ENCODE results near the gene HDAC4.

Gene HDAC4

GRCh38 chr2:239112127-239112774 is 288.6 kb downstream of the HDAC4 start:
- Histone ChIP-seq H3K4me2 (ENCODE audit: low read length) (no peak overlapping the region), H2BK5ac (ENCODE audit: low read depth, low read length, poor library complexity) (no peak overlapping the region), H3K79me1 (ENCODE audit: low read length) (no peaks in the 10 kb centered on the region), H3K4me3 (ENCODE audit: low read depth, low read length) (no peak overlapping the region), H3K4me1 (ENCODE audit: control insufficient read depth in 1 of 2, insufficient read depth in 2 of 2, low read length in 2 of 2) (no peaks in the 10 kb centered on the region), H3K79me2 (ENCODE audit: control insufficient read depth, insufficient read depth, low read length, poor library complexity) (no peaks in the 10 kb centered on the region), H3K9me3 (ENCODE audit: insufficient read depth, low read depth, low read length) (peaks cover 2% of the 10 kb centered on the region), H3K9ac (ENCODE audit: low read length) (no peak overlapping the region), H2AK5ac (ENCODE audit: low read length) (no peak overlapping the region), H3K23ac (ENCODE audit: low read length) (no peak overlapping the region), H2BK120ac (ENCODE audit: insufficient read depth, low read length, poor library complexity) (no peak overlapping the region), H4K8ac (ENCODE audit: low read depth, low read length) (no peak overlapping the region), H3K27me3 (ENCODE audit: insufficient read depth, low read length) (no peaks in the 10 kb centered on the region), H2AFZ (ENCODE audit: insufficient read depth, low read length, poor library complexity) (no peak overlapping the region), H4K12ac (ENCODE audit: low read depth, low read length) (no peak overlapping the region), H3K27ac (ENCODE audit: low read depth, low read length) (no peak overlapping the region), H3K4ac (ENCODE audit: low read depth, low read length) (no peak overlapping the region), H4K91ac (ENCODE audit: low read depth, low read length) (no peak overlapping the region), H3K14ac (ENCODE audit: low read length) (no peak overlapping the region), H3K36me3 (ENCODE audit: control insufficient read depth in 1 of 2, insufficient read depth in 2 of 2, low read length in 2 of 2) (peaks cover 3 to 4% of the 10 kb centered on the region in 2 experiments), H2BK12ac (ENCODE audit: low read length) (no peak overlapping the region), H3K18ac (ENCODE audit: low read length) (no peak overlapping the region)
- DNase-seq, result no peak
- WGBS (ENCODE audit: extremely low coverage, insufficient coverage, insufficient read length), result no CpG with 5 or more reads among the region's 14 CpGs

- Histone ChIP-seq H4K8ac (ENCODE audit: low read depth, low read length) (no peak overlapping the region), H3K4ac (ENCODE audit: low read depth, low read length) (no peak overlapping the region), H4K12ac (ENCODE audit: low read depth, low read length) (no peak overlapping the region), H3K18ac (ENCODE audit: low read length) (no peak overlapping the region), H3K9me3 (ENCODE audit: insufficient read depth, low read depth, low read length) (peaks cover 1% of the 10 kb centered on the region), H3K79me2 (ENCODE audit: control insufficient read depth, insufficient read depth, low read length, poor library complexity) (no peaks in the 10 kb centered on the region), H3K36me3 (ENCODE audit: control insufficient read depth in 1 of 2, insufficient read depth in 2 of 2, low read length in 2 of 2) (peaks cover 3 to 4% of the 10 kb centered on the region in 2 experiments), H3K4me1 (ENCODE audit: control insufficient read depth in 1 of 2, insufficient read depth in 2 of 2, low read length in 2 of 2) (no peaks in the 10 kb centered on the region), H3K79me1 (ENCODE audit: low read length) (no peaks in the 10 kb centered on the region), H2BK120ac (ENCODE audit: insufficient read depth, low read length, poor library complexity) (no peak overlapping the region), H4K91ac (ENCODE audit: low read depth, low read length) (no peak overlapping the region), H3K4me3 (ENCODE audit: low read depth, low read length) (no peak overlapping the region), H2AFZ (ENCODE audit: insufficient read depth, low read length, poor library complexity) (no peak overlapping the region), H3K4me2 (ENCODE audit: low read length) (no peak overlapping the region), H3K27ac (ENCODE audit: low read depth, low read length) (no peak overlapping the region), H3K9ac (ENCODE audit: low read length) (no peak overlapping the region), H2BK5ac (ENCODE audit: low read depth, low read length, poor library complexity) (no peak overlapping the region), H2BK12ac (ENCODE audit: low read length) (no peak overlapping the region), H3K23ac (ENCODE audit: low read length) (no peak overlapping the region), H3K14ac (ENCODE audit: low read length) (no peak overlapping the region), H3K27me3 (ENCODE audit: insufficient read depth, low read length) (no peaks in the 10 kb centered on the region), H2AK5ac (ENCODE audit: low read length) (no peak overlapping the region)
- WGBS (ENCODE audit: extremely low coverage, insufficient coverage, insufficient read length), result no CpG with 5 or more reads among the region's 36 CpGs
- DNase-seq, result no peak
These were observed 289.3 kb downstream of the HDAC4 start for GRCh38 chr2:239111401-239112100.

- no peak overlapping the region for H3K14ac ChIP-seq (ENCODE audit: low read length)
- no peak overlapping the region for H3K23ac ChIP-seq (ENCODE audit: low read length)
- peaks cover 3 to 4% of the 10 kb centered on the region in 2 experiments for H3K36me3 ChIP-seq (ENCODE audit: control insufficient read depth in 1 of 2, insufficient read depth in 2 of 2, low read length in 2 of 2)
- H3K4me2 ChIP-seq (ENCODE audit: low read length), result no peak overlapping the region
- no peaks in the 10 kb centered on the region for H3K9me3 ChIP-seq (ENCODE audit: insufficient read depth, low read depth, low read length)
- DNase-seq, result peak; percentile 62 to 85
- no peak overlapping the region for H3K4ac ChIP-seq (ENCODE audit: low read depth, low read length)
- no peak overlapping the region for H2AFZ ChIP-seq (ENCODE audit: insufficient read depth, low read length, poor library complexity)
- H3K4me1 ChIP-seq (ENCODE audit: control insufficient read depth in 1 of 2, insufficient read depth in 2 of 2, low read length in 2 of 2), result no peaks in the 10 kb centered on the region
- H4K91ac ChIP-seq (ENCODE audit: low read depth, low read length), result no peak overlapping the region
- H2BK12ac ChIP-seq (ENCODE audit: low read length), result no peak overlapping the region
- H4K12ac ChIP-seq (ENCODE audit: low read depth, low read length), result no peak overlapping the region
- no peak overlapping the region for H4K8ac ChIP-seq (ENCODE audit: low read depth, low read length)
- no peak overlapping the region for H3K4me3 ChIP-seq (ENCODE audit: low read depth, low read length)
- no peaks in the 10 kb centered on the region for H3K79me2 ChIP-seq (ENCODE audit: control insufficient read depth, insufficient read depth, low read length, poor library complexity)
- no peak overlapping the region for H2BK5ac ChIP-seq (ENCODE audit: low read depth, low read length, poor library complexity)
- H3K18ac ChIP-seq (ENCODE audit: low read length), result no peak overlapping the region
- H3K79me1 ChIP-seq (ENCODE audit: low read length), result no peaks in the 10 kb centered on the region
- no CpG with 5 or more reads among the region's 14 CpGs for WGBS (ENCODE audit: extremely low coverage, insufficient coverage, insufficient read length)
- no peaks in the 10 kb centered on the region for H3K27me3 ChIP-seq (ENCODE audit: insufficient read depth, low read length)
- no peak overlapping the region for H2BK120ac ChIP-seq (ENCODE audit: insufficient read depth, low read length, poor library complexity)
- no peak overlapping the region for H3K9ac ChIP-seq (ENCODE audit: low read length)
- no peak overlapping the region for H3K27ac ChIP-seq (ENCODE audit: low read depth, low read length)
- no peak overlapping the region for H2AK5ac ChIP-seq (ENCODE audit: low read length)
These were observed 290.2 kb downstream of the HDAC4 start for GRCh38 chr2:239110595-239111048.

GRCh38 chr2:239109928-239110545 is 290.8 kb downstream of the HDAC4 start:
- H2BK120ac ChIP-seq (ENCODE audit: insufficient read depth, low read length, poor library complexity), result no peak overlapping the region
- no peak overlapping the region for H3K27ac ChIP-seq (ENCODE audit: low read depth, low read length)
- H4K12ac ChIP-seq (ENCODE audit: low read depth, low read length), result no peak overlapping the region
- no peak overlapping the region for H3K14ac ChIP-seq (ENCODE audit: low read length)
- H3K4me1 ChIP-seq (ENCODE audit: control insufficient read depth in 1 of 2, insufficient read depth in 2 of 2, low read length in 2 of 2), result no peaks in the 10 kb centered on the region
- H3K79me2 ChIP-seq (ENCODE audit: control insufficient read depth, insufficient read depth, low read length, poor library complexity), result no peaks in the 10 kb centered on the region
- H3K23ac ChIP-seq (ENCODE audit: low read length), result no peak overlapping the region
- no peak overlapping the region for H2AFZ ChIP-seq (ENCODE audit: insufficient read depth, low read length, poor library complexity)
- H2BK12ac ChIP-seq (ENCODE audit: low read length), result no peak overlapping the region
- no peak overlapping the region for H3K4me2 ChIP-seq (ENCODE audit: low read length)
- H3K18ac ChIP-seq (ENCODE audit: low read length), result no peak overlapping the region
- H4K8ac ChIP-seq (ENCODE audit: low read depth, low read length), result no peak overlapping the region
- no peak overlapping the region for H3K4me3 ChIP-seq (ENCODE audit: low read depth, low read length)
- no CpG with 5 or more reads among the region's 14 CpGs for WGBS (ENCODE audit: extremely low coverage, insufficient coverage, insufficient read length)
- H2BK5ac ChIP-seq (ENCODE audit: low read depth, low read length, poor library complexity), result no peak overlapping the region
- no peaks in the 10 kb centered on the region for H3K79me1 ChIP-seq (ENCODE audit: low read length)
- no peaks in the 10 kb centered on the region for H3K27me3 ChIP-seq (ENCODE audit: insufficient read depth, low read length)
- H3K4ac ChIP-seq (ENCODE audit: low read depth, low read length), result no peak overlapping the region
- DNase-seq, result no peak
- H3K36me3 ChIP-seq (ENCODE audit: control insufficient read depth in 1 of 2, insufficient read depth in 2 of 2, low read length in 2 of 2), result peaks cover 3 to 4% of the 10 kb centered on the region in 2 experiments
- H3K9me3 ChIP-seq (ENCODE audit: insufficient read depth, low read depth, low read length), result no peaks in the 10 kb centered on the region
- no peak overlapping the region for H3K9ac ChIP-seq (ENCODE audit: low read length)
- H4K91ac ChIP-seq (ENCODE audit: low read depth, low read length), result no peak overlapping the region
- H2AK5ac ChIP-seq (ENCODE audit: low read length), result no peak overlapping the region
